Measurements from ENCODE around the gene ZNF460.
"Not testable (repeated sequence)": the region's sequence is repeated elsewhere in the genome, so short reads cannot be mapped to it uniquely, and the experiment has no call there.

The ZNF460 gene

GRCh38 chr19:57280165-57280961, at the start of gene ZNF460:
Gene ZNF460, plus strand, starts transcription at chr19:57280485. Its CDS starts 322 bp downstream, at chr19:57280807.
- peak; percentile 94 for DNase-seq (ENCODE audit: low read depth)

GRCh38 chr19:57231686-57232085, 48.6 kb upstream of the ZNF460 start:
- DNase-seq (ENCODE audit: low read depth): no peak

GRCh38 chr19:57233207-57233606, 47.1 kb upstream of the ZNF460 start:
- no peak for DNase-seq (ENCODE audit: low read depth)

- DNase-seq (ENCODE audit: low read depth): no peak
Measured at GRCh38 chr19:57239982-57240310, 40.3 kb upstream of the ZNF460 start.

- DNase-seq (ENCODE audit: low read depth): peak; percentile 92
Measured at GRCh38 chr19:57240311-57241090, 39.8 kb upstream of the ZNF460 start, which contains the start of gene ZNF805. Gene ZNF805, plus strand, starts transcription at chr19:57240632. Its CDS starts 260 bp downstream, at chr19:57240892.

- no peak for DNase-seq (ENCODE audit: low read depth)
Measured at GRCh38 chr19:57241176-57241575, 39.1 kb upstream of the ZNF460 start.

GRCh38 chr19:57242821-57243220, 37.5 kb upstream of the ZNF460 start:
- no peak for DNase-seq (ENCODE audit: low read depth)

GRCh38 chr19:57244513-57244912, 35.8 kb upstream of the ZNF460 start:
- no peak for DNase-seq (ENCODE audit: low read depth)

GRCh38 chr19:57245066-57245465, 35.2 kb upstream of the ZNF460 start:
- no peak for DNase-seq (ENCODE audit: low read depth)

GRCh38 chr19:57245959-57246358, 34.3 kb upstream of the ZNF460 start:
- no peak for DNase-seq (ENCODE audit: low read depth)

GRCh38 chr19:57248646-57249045, 31.6 kb upstream of the ZNF460 start:
- no peak for DNase-seq (ENCODE audit: low read depth)

- DNase-seq (ENCODE audit: low read depth): no peak
Measured at GRCh38 chr19:57249329-57249728, 31.0 kb upstream of the ZNF460 start.

GRCh38 chr19:57253767-57254166, 26.5 kb upstream of the ZNF460 start:
- not testable (repeated sequence) for DNase-seq (ENCODE audit: low read depth)

- DNase-seq (ENCODE audit: low read depth): no peak
Measured at GRCh38 chr19:57262044-57262443, 18.2 kb upstream of the ZNF460 start.

GRCh38 chr19:57263244-57263741, 17.0 kb upstream of the ZNF460 start:
- DNase-seq (ENCODE audit: low read depth): no peak

- no peak for DNase-seq (ENCODE audit: low read depth)
Measured at GRCh38 chr19:57267291-57267690, 13.0 kb upstream of the ZNF460 start.

GRCh38 chr19:57269515-57270250, 10.6 kb upstream of the ZNF460 start:
- no peak for DNase-seq (ENCODE audit: low read depth)

- no peak for DNase-seq (ENCODE audit: low read depth)
Measured at GRCh38 chr19:57271280-57271679, 9.0 kb upstream of the ZNF460 start.

- no peak for DNase-seq (ENCODE audit: low read depth)
Measured at GRCh38 chr19:57273014-57273413, 7.3 kb upstream of the ZNF460 start.

GRCh38 chr19:57276430-57276829, 3.9 kb upstream of the ZNF460 start:
- DNase-seq (ENCODE audit: low read depth): no peak

- DNase-seq (ENCODE audit: low read depth): not testable (repeated sequence)
Measured at GRCh38 chr19:57278481-57278880, 1.8 kb upstream of the ZNF460 start.

GRCh38 chr19:57279418-57280164, 694 bp upstream of the ZNF460 start:
- DNase-seq (ENCODE audit: low read depth): peak; percentile 80
